HuH-7 (cell line): ENCODE measurements around the gene YAE1.
"Not testable (repeated sequence)": the region's sequence is repeated elsewhere in the genome, so short reads cannot be mapped to it uniquely, and the experiment has no call there.

Experiments
- DNase-seq: peaks from one replicate; pipeline ENCODE4 v3.0.0; 2011; ENCODE audit warnings: low spot score

YAE1 gene

GRCh38 chr7:39566023-39566921 lies at the start of gene YAE1:
YAE1 (plus strand) TSS chr7:39566404; CDS start chr7:39566419, 15 bp downstream.
- peak; percentile 91 for DNase-seq

- DNase-seq: no peak
These were observed 49.7 kb upstream of the YAE1 start for GRCh38 chr7:39516498-39516897.

DNA sequence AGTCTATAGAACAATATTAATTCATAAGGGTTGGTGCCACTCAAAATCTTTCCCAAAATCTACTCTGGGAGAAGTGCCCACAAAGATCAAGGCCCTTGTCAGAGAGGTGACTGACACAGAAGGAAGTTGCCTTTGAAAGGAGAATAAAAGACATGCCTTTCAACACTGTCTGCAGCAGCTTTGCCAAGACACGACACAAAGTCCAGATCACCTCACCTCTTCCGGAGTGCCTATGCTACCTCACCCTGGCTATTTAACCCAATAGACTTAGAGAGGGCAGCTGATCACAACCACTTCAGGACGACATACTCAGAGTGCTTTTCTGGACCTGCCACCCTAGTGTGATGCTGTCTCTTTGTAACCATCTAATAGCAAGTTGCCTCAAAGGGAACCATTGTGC lies 49.0 kb upstream of the YAE1 start:
- no peak for DNase-seq

DNA sequence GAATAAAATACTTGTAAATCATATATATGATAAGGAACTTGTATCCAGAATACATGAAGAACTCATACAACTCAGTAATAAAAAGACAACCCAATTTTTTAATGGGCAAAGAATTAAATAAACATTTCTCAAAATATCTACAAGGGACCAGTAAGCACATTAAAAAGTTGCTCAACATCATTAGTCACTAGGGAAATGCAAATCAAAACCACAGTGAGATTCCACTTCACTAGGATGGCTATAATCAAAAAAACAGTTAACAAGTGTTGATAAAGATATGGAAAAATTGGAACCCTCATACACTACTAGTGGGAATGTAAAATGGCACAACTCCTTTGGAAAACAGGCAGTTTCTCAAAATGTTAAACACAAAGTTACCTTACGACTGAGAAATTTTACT lies 40.3 kb upstream of the YAE1 start:
- DNase-seq: no peak

GRCh38 chr7:39526666-39527065 lies 39.5 kb upstream of the YAE1 start:
- DNase-seq: no peak

GRCh38 chr7:39527296-39527695 lies 38.9 kb upstream of the YAE1 start:
- no peak for DNase-seq

DNA sequence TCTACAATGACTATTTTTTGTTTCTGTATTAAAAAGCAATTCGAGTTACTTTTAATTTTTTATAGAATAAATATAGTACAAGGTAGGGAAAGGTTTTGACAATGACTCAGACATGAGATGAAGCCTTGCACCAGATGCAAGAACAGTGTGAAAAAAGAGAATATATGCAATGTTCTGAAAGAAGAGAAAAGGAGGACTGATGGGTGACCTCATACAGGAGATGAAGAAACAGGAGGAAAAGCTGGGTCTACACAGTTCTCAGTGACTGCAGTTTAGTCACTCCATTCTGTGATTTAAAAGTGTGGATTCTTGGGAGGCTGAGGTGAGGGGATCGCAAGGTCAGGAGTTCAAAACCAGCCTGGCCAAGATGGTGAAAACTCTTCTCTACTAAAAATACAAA lies 38.3 kb upstream of the YAE1 start:
- DNase-seq: no peak

GRCh38 chr7:39528849-39529248 lies 37.4 kb upstream of the YAE1 start:
- DNase-seq: no peak

DNA sequence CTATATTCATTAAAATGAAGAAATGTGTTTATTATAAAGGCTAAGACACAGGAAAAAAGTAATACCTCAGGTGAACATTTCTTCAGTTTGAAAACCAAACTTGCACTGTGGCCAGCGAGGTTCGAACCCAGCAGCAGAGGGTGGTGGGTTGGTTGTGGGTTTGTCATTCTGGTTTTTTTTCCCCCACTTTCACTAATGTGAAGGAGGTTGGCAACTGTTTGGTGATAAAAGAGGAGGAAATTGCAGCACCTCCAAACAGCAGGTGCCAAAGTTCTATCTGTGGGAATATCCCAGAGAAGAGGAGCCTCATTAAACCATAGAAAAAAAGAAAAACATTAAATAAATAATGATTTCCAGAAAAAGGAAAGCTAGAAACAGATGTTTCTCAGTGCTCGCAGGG lies 36.6 kb upstream of the YAE1 start:
- no peak for DNase-seq

DNA sequence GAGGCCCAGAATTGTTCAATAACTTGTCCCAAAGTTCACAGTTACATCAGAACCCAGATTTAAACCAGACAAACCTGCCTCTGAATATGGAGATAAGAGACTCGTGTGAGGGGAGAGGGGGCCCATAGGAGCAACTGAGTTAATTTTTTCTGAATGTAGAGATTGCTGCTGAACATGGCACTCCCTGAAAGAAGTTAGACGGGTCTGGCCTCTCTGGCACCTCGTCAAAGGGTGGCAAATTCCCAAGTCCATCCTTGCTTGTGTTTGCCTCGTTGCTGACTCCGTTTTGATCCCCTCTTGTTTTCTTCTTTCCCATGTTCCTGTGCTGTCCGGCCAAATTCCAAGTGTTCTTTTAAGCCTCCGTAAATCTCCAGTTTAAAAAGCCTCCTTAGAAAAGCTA lies 35.2 kb upstream of the YAE1 start:
- DNase-seq: no peak

- DNase-seq: no peak
These were observed 34.4 kb upstream of the YAE1 start for GRCh38 chr7:39531818-39532217.

DNA sequence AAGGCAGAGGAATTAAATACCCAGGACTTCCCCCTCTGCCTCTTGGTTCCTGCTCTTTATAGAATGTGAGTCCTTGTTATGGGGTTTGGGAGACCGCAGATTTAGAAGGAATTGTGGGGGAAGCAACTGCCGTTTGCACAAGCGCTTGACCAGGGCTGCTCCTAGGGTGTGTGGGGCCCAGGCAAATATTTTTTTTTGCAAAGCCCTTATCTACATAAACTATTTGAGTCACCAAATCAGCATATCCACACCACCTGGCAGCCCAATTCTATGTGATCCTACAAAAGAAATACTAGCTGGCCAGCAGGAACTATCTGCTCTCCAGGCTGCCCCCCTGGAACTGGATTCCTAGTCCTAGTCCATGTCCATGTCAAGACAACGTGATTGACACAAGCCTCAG lies 33.4 kb upstream of the YAE1 start:
- no peak for DNase-seq

DNA sequence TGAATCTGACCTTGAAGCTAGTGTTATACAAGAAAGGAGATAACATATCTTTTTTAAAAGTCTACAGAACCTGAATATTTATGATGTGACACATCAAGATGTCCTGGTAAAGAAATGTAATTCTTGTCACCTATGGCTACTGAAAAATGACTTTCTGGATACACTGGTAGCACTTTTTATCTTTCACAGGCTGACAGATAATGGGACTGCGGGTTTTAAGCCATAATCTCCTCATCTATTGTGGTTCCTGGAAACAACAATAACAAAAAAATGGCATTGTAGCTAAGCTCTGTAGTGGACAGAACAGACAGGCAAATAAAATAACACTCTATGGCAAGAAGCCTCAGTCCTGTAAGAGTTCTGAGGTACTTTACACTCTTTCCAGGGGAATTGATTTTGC lies 31.6 kb upstream of the YAE1 start:
- DNase-seq: no peak

DNA sequence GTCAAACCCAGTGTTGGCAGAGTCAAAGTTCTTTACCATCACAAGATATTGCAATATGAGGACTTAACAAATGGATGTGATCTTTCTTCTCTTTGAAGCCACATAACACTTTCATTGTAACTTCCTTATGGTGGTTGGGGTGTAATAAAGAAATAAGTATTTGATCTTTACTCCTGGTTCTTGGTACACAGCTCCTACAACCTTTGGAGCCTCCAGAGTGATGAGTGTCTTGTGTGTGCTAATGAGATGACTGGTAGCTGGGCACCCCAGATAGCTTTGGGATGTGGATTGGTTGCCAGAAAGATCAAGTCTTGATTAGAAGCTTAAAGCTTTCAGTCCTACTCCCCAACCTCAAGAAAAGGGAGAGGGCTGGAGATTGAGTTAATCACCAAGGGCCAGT lies 31.1 kb upstream of the YAE1 start:
- DNase-seq: no peak

GRCh38 chr7:39535720-39536119 lies 30.5 kb upstream of the YAE1 start:
- DNase-seq: no peak

GRCh38 chr7:39536951-39537350 lies 29.3 kb upstream of the YAE1 start:
- no peak for DNase-seq

GRCh38 chr7:39539816-39540215 lies 26.4 kb upstream of the YAE1 start:
- peak; percentile 21 for DNase-seq

DNA sequence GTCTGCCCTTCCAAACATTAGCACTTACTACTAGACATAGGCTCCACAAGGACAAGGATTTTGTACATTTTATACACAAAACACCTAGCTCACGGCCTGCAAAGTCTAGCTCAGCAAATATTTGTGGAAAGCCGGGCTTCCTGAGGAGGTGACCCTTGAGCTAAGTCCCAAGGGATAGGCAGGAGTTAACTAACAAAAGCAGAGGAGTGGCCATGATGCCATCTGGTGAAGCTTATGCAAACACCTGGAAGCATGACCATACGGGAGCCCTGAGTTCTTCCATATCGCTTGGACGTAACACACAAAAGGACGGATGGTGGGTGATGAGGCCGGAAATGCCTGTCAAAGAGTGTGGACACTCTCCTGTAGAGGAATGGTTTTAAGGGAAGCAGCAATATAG lies 25.9 kb upstream of the YAE1 start:
- DNase-seq: peak; percentile 46

DNA sequence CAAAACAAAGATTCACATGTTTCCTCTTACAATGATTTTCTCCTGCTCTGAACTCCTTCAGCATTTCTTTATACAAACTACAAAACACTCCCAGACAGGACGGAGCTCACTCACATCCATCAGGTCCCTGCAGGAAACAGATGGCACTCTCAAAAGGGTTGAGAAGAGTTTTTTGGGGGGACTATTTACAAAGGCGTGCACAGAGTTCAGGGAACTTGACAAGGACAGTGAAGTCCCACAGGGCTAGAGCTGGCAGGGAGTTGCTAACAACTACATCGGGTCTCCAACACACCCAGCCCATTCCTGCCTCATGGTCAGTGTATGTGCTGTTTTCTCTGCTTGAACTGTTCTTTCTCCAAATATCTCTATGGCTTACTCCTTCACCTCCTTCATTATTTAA lies 24.7 kb upstream of the YAE1 start:
- DNase-seq: no peak

GRCh38 chr7:39544774-39545173 lies 21.4 kb upstream of the YAE1 start:
- not testable (repeated sequence) for DNase-seq

- DNase-seq: no peak
These were observed 18.9 kb upstream of the YAE1 start for GRCh38 chr7:39547336-39547735.

DNA sequence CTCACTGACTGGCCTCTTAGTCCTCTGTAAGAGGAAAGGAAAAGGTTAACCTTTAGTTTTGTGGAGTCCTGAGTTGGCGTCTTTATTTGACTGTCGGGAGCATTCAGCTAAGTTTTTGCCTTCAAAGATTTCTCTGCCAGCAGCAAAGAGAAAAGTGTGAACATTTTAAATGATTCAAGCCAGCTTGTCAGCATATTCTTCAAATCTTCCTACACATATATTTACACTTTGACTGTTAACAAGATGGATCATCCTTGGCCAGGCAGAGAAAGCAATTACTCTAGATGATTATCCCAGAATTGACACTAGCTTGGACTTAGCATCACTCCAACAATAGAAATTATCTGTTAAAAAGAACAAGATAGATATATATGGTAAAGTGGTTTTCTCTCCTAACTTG lies 15.8 kb upstream of the YAE1 start:
- no peak for DNase-seq

GRCh38 chr7:39553436-39553835 lies 12.8 kb upstream of the YAE1 start:
- DNase-seq: no peak

DNA sequence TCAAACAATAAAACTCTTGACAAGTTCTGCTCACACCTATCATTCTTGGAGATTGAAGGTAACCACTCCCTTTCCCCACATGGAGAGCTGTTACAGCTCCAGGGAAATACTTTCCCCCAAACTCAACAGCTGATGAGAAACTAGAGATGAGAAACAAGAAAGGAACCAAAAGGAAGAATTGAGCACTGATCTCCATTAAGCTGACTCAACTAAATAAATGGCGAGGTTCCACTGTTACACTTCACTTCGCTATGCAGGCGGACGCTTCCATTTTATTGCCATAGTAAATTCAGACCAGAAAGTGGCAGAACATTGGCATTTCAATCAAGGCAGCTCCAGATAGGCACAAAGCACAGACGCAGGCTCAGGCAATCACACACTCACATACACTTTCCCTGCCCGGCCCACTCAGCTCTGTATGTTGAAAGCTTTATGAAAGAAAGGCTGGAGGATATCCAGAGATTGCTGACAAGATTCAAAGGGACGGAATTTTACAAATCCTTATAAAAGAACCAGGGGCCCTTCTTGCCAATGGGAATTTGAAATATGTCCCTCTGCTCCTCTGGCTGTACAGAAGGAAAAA lies 11.5 kb upstream of the YAE1 start:
- no peak for DNase-seq
